ENCODE measurements around the gene ZNF341. TPM values are rescaled to one million over a fixed set of nuclear protein-coding genes. Genes with fewer than 3 reads are reported as not detected.
A peak's percentile ranks its signal among the peaks of the same experiment; 100 is the strongest.

The ZNF341 gene
- total and polyA plus RNA-seq, 2 of the 8 experiments (the other 6 are each of a cell fraction or from before 2014, with no cell fraction given) = 5.8 to 6.4 TPM

DNA sequence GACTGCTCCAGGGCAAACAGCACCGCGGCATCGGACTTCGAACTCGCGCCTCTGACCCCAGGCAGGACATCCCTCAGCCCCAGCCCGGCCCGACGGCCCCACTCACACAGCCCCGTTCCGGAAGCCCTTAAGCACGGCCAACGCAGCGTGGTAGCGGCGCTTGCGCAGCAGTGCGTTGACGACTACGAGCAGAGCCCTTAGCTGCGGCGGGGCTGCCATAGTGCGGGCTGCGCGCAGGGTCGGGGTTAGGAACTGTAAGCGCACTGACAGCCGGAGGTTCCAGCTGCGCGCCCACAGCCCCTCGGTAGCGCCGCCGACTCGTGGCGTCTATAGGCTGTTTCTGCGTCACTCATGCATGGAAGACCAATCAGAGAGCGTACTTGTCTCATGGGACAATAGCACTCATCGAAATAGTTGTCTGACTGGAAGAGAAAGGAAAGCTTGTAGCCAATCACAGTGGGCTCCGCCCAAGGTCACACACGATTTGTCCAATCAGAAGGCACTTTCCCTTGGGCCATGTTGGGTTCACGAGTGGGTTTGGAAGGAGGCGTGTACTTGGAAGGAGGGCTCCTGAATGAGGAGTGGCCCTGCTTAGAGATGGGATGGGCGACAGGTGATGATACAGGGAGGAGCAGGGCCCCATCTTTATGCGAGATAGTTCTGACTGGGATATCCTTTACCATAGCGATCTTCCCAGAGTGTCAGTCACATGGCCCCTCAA lies 11.6 kb upstream of the ZNF341 start, which contains the start of gene PXMP4:
PXMP4 (minus strand) TSS at position 322 of the 721 bp plus-strand sequence; CDS start at position 219, 103 bp downstream.
- no peak within 1 kb of the TSS for H2BK120ac ChIP-seq (replicated peaks; ENCODE audit: low read depth, low read length)
- no peak within 1 kb of the TSS for H3K14ac ChIP-seq (ENCODE audit: insufficient read length)
- peak within 1 kb of the TSS; percentile 47 for H2AFZ ChIP-seq (ENCODE audit: low read length)
- H2AK5ac ChIP-seq (ENCODE audit: low read depth, low read length) = 0 out of 2 replicates have a peak within 1 kb of the TSS, but pooled peaks have one; percentile 53
- H4K20me1 ChIP-seq (replicated peaks in 1 of 2; ENCODE audit: control insufficient read depth in 1 of 2, insufficient read depth in 2 of 2, low read length in 2 of 2) = no peaks in the 10 kb centered on the region
- H3K56ac ChIP-seq (replicated peaks; ENCODE audit: insufficient read length, low read depth, low read length) = no peak within 1 kb of the TSS
- H3K23me2 ChIP-seq (ENCODE audit: low read depth, low read length) = peaks cover 6% of the 10 kb centered on the region
- H2BK12ac ChIP-seq (ENCODE audit: low read depth, low read length) = peak within 1 kb of the TSS; percentile 39; the same call in 1 of the 2 replicates
- POLR2A ChIA-PET (ENCODE audit: partially characterized antibody) = interaction anchor here (0.7 to 1.9 kb wide), 13 partner anchors 9 to 53 kb away, joined by 3 to 8 read pairs (median 4); partner anchors contain the start of gene ACTL10
- H3K9me3 ChIP-seq (ENCODE audit: insufficient read depth in 2 of 2, low read depth in 1 of 2, low read length in 1 of 2) = no peaks in the 10 kb centered on the region
- no peaks in the 10 kb centered on the region for H3K27me3 ChIP-seq (replicated peaks in 1 of 4; ENCODE audit: control insufficient read depth in 3 of 4, extremely low read depth in 1 of 4, insufficient read depth in 3 of 4, low read length in 3 of 4)
- H4K91ac ChIP-seq (replicated peaks; ENCODE audit: insufficient read length, low read length) = no peak within 1 kb of the TSS
- H3K4ac ChIP-seq (replicated peaks; ENCODE audit: insufficient read length, low read depth, low read length) = peak within 1 kb of the TSS; percentile 67
- CTCF ChIA-PET (ENCODE audit: partially characterized antibody) = interaction anchor here (1.0 to 1.4 kb wide), 2 partner anchors 22 to 25 kb away, joined by 3 to 5 read pairs; no protein-coding TSS in a partner anchor
- H3K36me3 ChIP-seq (ENCODE audit: control insufficient read depth in 2 of 4, insufficient read depth in 4 of 4, low read length in 3 of 4) = no peaks in the 10 kb centered on the region
- WGBS, 2 experiments (ENCODE audit: extremely low coverage in 1 of 2, insufficient coverage in 1 of 2, insufficient read length in 1 of 2, insufficient replicate concordance in 2 of 2, low coverage in 1 of 2, low lambda C conversion rate in 2 of 2, missing lambda C conversion rate in 1 of 2) = 45% methylated on average over 44 of the region's 46 CpGs; no CpG with 5 or more reads in 1 of the 2 experiments
- no peak within 1 kb of the TSS for H3K18ac ChIP-seq (ENCODE audit: extremely low read depth, low read length)
- no peak within 1 kb of the TSS for H4K5ac ChIP-seq (ENCODE audit: insufficient read length, low read depth, low read length)
- H3K4me2 ChIP-seq (ENCODE audit: insufficient read depth in 1 of 2, low read depth in 2 of 2, low read length in 2 of 2) = peak within 1 kb of the TSS; percentile 69
- H2BK20ac ChIP-seq (ENCODE audit: low read length) = no peak within 1 kb of the TSS
- peak; percentile 45 for FAIRE-seq
- peak within 1 kb of the TSS; percentile 92 for H2BK15ac ChIP-seq (ENCODE audit: low read length)
- no peak within 1 kb of the TSS for H3K23ac ChIP-seq (ENCODE audit: insufficient read length)
- H3K9ac ChIP-seq (replicated peaks in 1 of 4; ENCODE audit: extremely low read depth in 1 of 4, low read depth in 3 of 4, low read length in 3 of 4) = no peak within 1 kb of the TSS
- no peaks in the 10 kb centered on the region; a peak in 1 of 7 replicates for H3K4me1 ChIP-seq (replicated peaks in 1 of 4; ENCODE audit: control insufficient read depth in 3 of 4, insufficient read depth in 4 of 4, low read length in 3 of 4)
- no peaks in the 10 kb centered on the region for H3K79me2 ChIP-seq (ENCODE audit: control insufficient read depth in 1 of 2, insufficient read depth in 2 of 2, low read length in 2 of 2)
- no peak within 1 kb of the TSS for H3K27ac ChIP-seq (ENCODE audit: low read depth, low read length)
- peak; percentile 57 to 73 for DNase-seq (ENCODE audit: low read depth in 1 of 2, low spot score in 2 of 2)
- no peak within 1 kb of the TSS for H2BK5ac ChIP-seq (ENCODE audit: low read depth, low read length)
- peak within 1 kb of the TSS; percentile 45 to 63 (median 54) for H3K4me3 ChIP-seq (ENCODE audit: extremely low read depth in 1 of 4, insufficient read depth in 2 of 4, low read depth in 3 of 4, low read length in 4 of 4)
- no peak within 1 kb of the TSS; the same call in 1 of the 2 replicates for H4K8ac ChIP-seq (ENCODE audit: extremely low read depth, insufficient read depth, low read length)
- H3K79me1 ChIP-seq (ENCODE audit: low read depth, low read length) = no peaks in the 10 kb centered on the region
- TF ChIP-seq EGR1 (IDR thresholded peaks at IDR 0.05; ENCODE audit: borderline replicate concordance, low read depth, low read length) (no peak), HDAC2 (IDR thresholded peaks at IDR 0.05; ENCODE audit: borderline replicate concordance in 1 of 2, low read depth in 2 of 2, low read length in 2 of 2) (peak in 1 of 2 experiments; percentile 23; a peak in 1 of 4 replicates), JUN (IDR thresholded peaks at IDR 0.05; ENCODE audit: low read depth, low read length) (no peak), CREB1 (IDR thresholded peaks at IDR 0.05) (peak; percentile 51), KDM4A (IDR thresholded peaks at IDR 0.05; ENCODE audit: low read depth, low read length, severe bottlenecking) (peak; percentile 62), BACH1 (IDR thresholded peaks at IDR 0.05; ENCODE audit: low read length) (peak; percentile 39; the same call in 1 of the 2 replicates), EP300 (IDR thresholded peaks at IDR 0.05; ENCODE audit: borderline replicate concordance in 1 of 2, low read depth in 2 of 2, low read length in 2 of 2) (no peak), EZH2 (IDR thresholded peaks at IDR 0.05; ENCODE audit: low read depth, low read length, severe bottlenecking) (no peak), SP2 (IDR thresholded peaks at IDR 0.05; ENCODE audit: low read length) (peak; percentile 57; the same call in 1 of the 2 replicates), POU5F1 (IDR thresholded peaks at IDR 0.05; ENCODE audit: low read depth, low read length) (no peak)

All from H1 (cell line).